ENCODE data around the gene SEMA5B. TPM values are rescaled to one million over a fixed set of nuclear protein-coding genes. Genes with fewer than 3 reads are reported as not detected.

The SEMA5B gene
- 0.22 to 0.31 TPM (median 0.26 TPM) in 5 replicates for total RNA-seq (2022; extraction: Qiagen RNA extraction)

GRCh38 chr3:123027292-123028232 lies at the start of gene SEMA5B:
SEMA5B (minus strand) TSS chr3:123027763; CDS start chr3:122961263, 66,500 bp downstream.

GRCh38 chr3:123066896-123067688 lies 39.5 kb upstream of the SEMA5B start, which contains the start of gene PDIA5:
PDIA5 (plus strand) TSS chr3:123067025; CDS start chr3:123067165, 140 bp downstream.

Other genes with a start within 250 kb of the SEMA5B start
- 4.8 to 6.1 TPM (median 5.4 TPM) in 5 replicates for gene HSPBAP1, start 233.9 kb downstream of the SEMA5B start, total RNA-seq (2022; extraction: Qiagen RNA extraction)
- 11.3 to 14.1 TPM (median 13.6 TPM) in 5 replicates for gene SLC49A4, start 232.7 kb downstream of the SEMA5B start, total RNA-seq (2022; extraction: Qiagen RNA extraction)
- gene PDIA5, start 39.3 kb upstream of the SEMA5B start, total RNA-seq (2022; extraction: Qiagen RNA extraction) = 29.3 to 33.1 TPM (median 30.7 TPM) in 5 replicates
- gene SEC22A, start 174.2 kb upstream of the SEMA5B start, total RNA-seq (2022; extraction: Qiagen RNA extraction) = 17.7 to 21.5 TPM (median 18.7 TPM) in 5 replicates